DND-41 (cell line): ENCODE data around the gene ABCD4.
A peak's percentile ranks its signal among the peaks of the same experiment; 100 is the strongest.

Experiments
- ATAC-seq: fragments of 200-7000 bp; cut with Tn5 transposase; 3 replicates; pipeline ENCODE4 v1.9.1; 2021; ENCODE audit warnings: low read depth; ENCODE audit not compliant: insufficient read depth
- DNase-seq: peaks from one replicate; pipeline ENCODE4 v3.0.0-alpha.2; 2020
- H2AFZ ChIP-seq: 2 replicates; pipeline ENCODE4 v1.6.0; 2012; ENCODE audit warnings: low read depth, low read length
- H3K27ac ChIP-seq: 2 replicates; pipeline ENCODE4 v1.5.1; 2012; ENCODE audit warnings: low read length, inconsistent platforms
- H3K27me3 ChIP-seq: fragments of 200-600 bp; sonication (generic); 2 replicates; pipeline ENCODE4 v1.6.0; 2012; ENCODE audit warnings: low read length, mild to moderate bottlenecking, inconsistent platforms; ENCODE audit not compliant: insufficient read depth, poor library complexity
- H3K36me3 ChIP-seq: 2 replicates; pipeline ENCODE4 v1.5.1; 2012; ENCODE audit warnings: low read length, inconsistent platforms; ENCODE audit not compliant: insufficient read depth
- H3K4me1 ChIP-seq: 2 replicates; pipeline ENCODE4 v1.5.1; 2012; ENCODE audit warnings: mild to moderate bottlenecking, low read length; ENCODE audit not compliant: insufficient read depth
- H3K4me2 ChIP-seq: 2 replicates; pipeline ENCODE4 v1.6.0; 2012; ENCODE audit warnings: mild to moderate bottlenecking, moderate library complexity, low read length, inconsistent platforms; ENCODE audit not compliant: insufficient read depth
- H3K4me3 ChIP-seq, 2 experiments: fragments of 200-600 bp in 1 of 2; shearing (Covaris generic) in 1 of 2; 2 replicates each; pipeline ENCODE4 v1.5.1; 2012 to 2016; ENCODE audit warnings: inconsistent platforms in 2 of 2, low read length in 2 of 2, mild to moderate bottlenecking in 2 of 2, low read depth in 1 of 2, moderate library complexity in 1 of 2
- H3K79me2 ChIP-seq: 2 replicates; pipeline ENCODE4 v1.6.0; 2012; ENCODE audit warnings: low read length, inconsistent platforms; ENCODE audit not compliant: insufficient read depth
- H3K9ac ChIP-seq: 2 replicates; pipeline ENCODE4 v1.6.0; 2012; ENCODE audit warnings: low read depth, mild to moderate bottlenecking, inconsistent platforms, low read length, moderate library complexity
- H3K9me3 ChIP-seq: 2 replicates; pipeline ENCODE4 v1.5.1; 2012; ENCODE audit warnings: low read length, moderate library complexity, mild to moderate bottlenecking, inconsistent platforms; ENCODE audit not compliant: insufficient read depth, severe bottlenecking
- H4K20me1 ChIP-seq: 2 replicates; pipeline ENCODE4 v1.6.0; 2012; ENCODE audit warnings: low read length; ENCODE audit not compliant: insufficient read depth
- EZH2 ChIP-seq: IDR thresholded peaks from 3 replicates; pipeline ENCODE4 v1.6.1; 2012; ENCODE audit warnings: borderline replicate concordance, low read depth, mild to moderate bottlenecking, moderate library complexity, low read length, inconsistent platforms; ENCODE audit not compliant: severe bottlenecking
- TF ChIP-seq, protein P1 (sequence below): IDR thresholded peaks from 2 replicates; pipeline ENCODE4 v1.5.1; 2012; ENCODE audit warnings: borderline replicate concordance, low read length, moderate library complexity, mild to moderate bottlenecking; ENCODE audit not compliant: poor library complexity, severe bottlenecking; ENCODE audit errors: extremely low read depth

ABCD4 gene

DNA sequence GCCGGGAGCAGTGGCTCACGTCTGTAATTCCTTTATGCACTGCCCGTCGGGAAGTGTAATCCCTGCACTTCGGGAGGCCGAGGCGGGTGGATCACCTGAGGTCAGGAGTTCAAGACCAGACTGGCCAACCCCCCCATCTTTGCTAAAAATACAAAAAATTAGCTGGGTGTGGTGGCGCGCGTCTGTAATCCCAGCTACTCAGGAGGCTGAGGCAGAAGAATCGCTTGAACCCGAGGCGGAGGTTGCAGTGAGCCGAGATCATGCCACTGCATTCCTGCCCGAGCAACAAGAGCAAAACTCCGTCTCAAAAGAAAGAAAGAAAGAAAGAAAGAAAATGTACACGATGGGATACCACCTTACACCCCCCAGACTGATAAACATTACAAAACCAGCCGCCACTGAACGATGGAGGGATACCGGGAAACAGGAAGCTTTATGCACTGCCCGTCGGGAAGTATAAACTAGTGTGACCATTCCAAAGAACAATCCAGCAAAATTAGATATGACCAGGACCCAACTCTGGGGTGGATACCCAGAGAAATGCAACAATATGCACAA, 1.1 kb downstream of the ABCD4 start:
- peaks cover 30% of the 10 kb centered on the region for H3K36me3 ChIP-seq
- ATAC-seq (no peak), DNase-seq (no peak)
- H3K4me1 ChIP-seq, result peaks cover 27% of the 10 kb centered on the region
- peak overlapping the region; percentile 55 to 68; a peak in 3 of 4 replicates for H3K4me3 ChIP-seq
- peak overlapping the region; percentile 83 for H2AFZ ChIP-seq
- H3K9ac ChIP-seq, result peak overlapping the region; percentile 75
- no peaks in the 10 kb centered on the region for H3K27me3 ChIP-seq
- no peak for TF ChIP-seq EZH2
- TF ChIP-seq, protein P1, sequence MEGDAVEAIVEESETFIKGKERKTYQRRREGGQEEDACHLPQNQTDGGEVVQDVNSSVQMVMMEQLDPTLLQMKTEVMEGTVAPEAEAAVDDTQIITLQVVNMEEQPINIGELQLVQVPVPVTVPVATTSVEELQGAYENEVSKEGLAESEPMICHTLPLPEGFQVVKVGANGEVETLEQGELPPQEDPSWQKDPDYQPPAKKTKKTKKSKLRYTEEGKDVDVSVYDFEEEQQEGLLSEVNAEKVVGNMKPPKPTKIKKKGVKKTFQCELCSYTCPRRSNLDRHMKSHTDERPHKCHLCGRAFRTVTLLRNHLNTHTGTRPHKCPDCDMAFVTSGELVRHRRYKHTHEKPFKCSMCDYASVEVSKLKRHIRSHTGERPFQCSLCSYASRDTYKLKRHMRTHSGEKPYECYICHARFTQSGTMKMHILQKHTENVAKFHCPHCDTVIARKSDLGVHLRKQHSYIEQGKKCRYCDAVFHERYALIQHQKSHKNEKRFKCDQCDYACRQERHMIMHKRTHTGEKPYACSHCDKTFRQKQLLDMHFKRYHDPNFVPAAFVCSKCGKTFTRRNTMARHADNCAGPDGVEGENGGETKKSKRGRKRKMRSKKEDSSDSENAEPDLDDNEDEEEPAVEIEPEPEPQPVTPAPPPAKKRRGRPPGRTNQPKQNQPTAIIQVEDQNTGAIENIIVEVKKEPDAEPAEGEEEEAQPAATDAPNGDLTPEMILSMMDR, result no peak
- H3K9me3 ChIP-seq, result no peaks in the 10 kb centered on the region
- H3K79me2 ChIP-seq, result peaks cover 58% of the 10 kb centered on the region
- peak overlapping the region; percentile 73 for H3K27ac ChIP-seq
- H4K20me1 ChIP-seq, result peaks cover 2% of the 10 kb centered on the region; the same call in 1 of the 2 replicates
- H3K4me2 ChIP-seq, result peak overlapping the region; percentile 79

DNA sequence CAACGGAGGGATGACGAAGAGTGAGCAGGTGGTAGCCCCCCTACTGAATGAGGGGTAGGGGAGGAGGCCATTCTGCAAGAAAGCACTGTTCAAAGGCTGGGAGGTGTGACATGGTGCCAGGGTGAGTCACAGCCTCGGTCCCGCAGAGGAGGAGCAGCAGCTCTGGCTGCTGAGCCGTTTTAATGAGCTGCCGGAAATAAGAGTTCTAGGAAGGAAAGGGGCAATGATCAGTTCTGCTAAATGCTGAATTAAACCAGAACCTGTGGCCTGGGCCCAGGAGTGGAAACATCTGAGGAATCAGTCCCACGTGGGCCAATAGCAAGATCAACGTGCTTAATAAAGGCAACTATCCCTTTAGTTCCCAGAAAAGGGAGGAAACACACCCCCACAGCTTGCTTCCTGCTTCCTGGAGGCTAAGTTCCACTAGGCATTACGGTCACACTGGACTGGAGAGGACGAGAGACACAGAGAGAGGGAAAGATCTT, 3.6 kb downstream of the ABCD4 start:
- peaks cover 24% of the 10 kb centered on the region for H3K4me1 ChIP-seq
- H3K27me3 ChIP-seq, result no peaks in the 10 kb centered on the region
- no peak overlapping the region for H3K4me3 ChIP-seq
- H3K27ac ChIP-seq, result no peak overlapping the region
- peaks cover 21% of the 10 kb centered on the region for H4K20me1 ChIP-seq
- no peak overlapping the region for H3K9ac ChIP-seq
- H3K9me3 ChIP-seq, result no peaks in the 10 kb centered on the region
- no peak for ATAC-seq
- no peak for TF ChIP-seq EZH2
- TF ChIP-seq, protein P1, result no peak
- H3K36me3 ChIP-seq, result peaks cover 54% of the 10 kb centered on the region
- H3K4me2 ChIP-seq, result no peak overlapping the region
- H3K79me2 ChIP-seq, result peaks cover 66% of the 10 kb centered on the region
- no peak for DNase-seq
- H2AFZ ChIP-seq, result no peak overlapping the region

DNA sequence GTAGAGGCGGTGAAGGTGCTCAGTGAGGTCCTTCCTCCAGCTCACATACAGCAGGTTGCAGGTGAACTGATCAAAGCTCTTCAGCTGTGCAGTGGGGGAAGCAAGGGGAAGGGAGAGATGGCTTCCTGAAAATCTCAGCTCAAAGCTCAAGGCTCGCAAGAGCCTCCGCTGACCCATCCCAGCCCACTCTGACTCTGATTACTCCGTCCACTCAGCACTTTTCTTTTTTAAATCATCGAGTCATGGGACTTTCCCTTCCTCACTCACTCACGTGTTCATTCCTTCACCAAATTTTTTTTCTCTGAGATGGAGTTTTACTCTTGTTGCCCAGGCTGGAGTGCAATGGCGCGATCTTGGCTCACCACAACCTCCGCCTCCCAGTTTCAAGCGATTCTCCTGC, 4.7 kb downstream of the ABCD4 start:
- ATAC-seq (no peak), DNase-seq (no peak)
- Histone ChIP-seq H2AFZ (no peak overlapping the region), H3K4me2 (no peak overlapping the region), H3K27me3 (no peaks in the 10 kb centered on the region), H3K4me1 (peaks cover 14% of the 10 kb centered on the region), H3K9me3 (no peaks in the 10 kb centered on the region), H3K4me3 (no peak overlapping the region), H3K79me2 (peaks cover 58% of the 10 kb centered on the region), H3K9ac (no peak overlapping the region), H3K27ac (no peak overlapping the region), H4K20me1 (peaks cover 23% of the 10 kb centered on the region), H3K36me3 (peaks cover 61% of the 10 kb centered on the region)
- no peak for TF ChIP-seq EZH2
- TF ChIP-seq, protein P1, result no peak
